Upper lobe of left lung (tissue), 6 donors: ENCODE results near the gene GPD2. TPM values are rescaled to one million over a fixed set of nuclear protein-coding genes. Genes with fewer than 3 reads are reported as not detected.

Experiments
- ATAC-seq, 2 donors: fragments of 200-7000 bp; cut with Tn5 transposase; one replicate each; pipeline ENCODE4 v1.9.1; 2022; ENCODE audit warnings: mild to moderate bottlenecking in 2 of 2, moderate library complexity in 2 of 2; ENCODE audit not compliant: low FRiP score in 2 of 2
- DNase-seq, 2 donors: peaks; one replicate each; pipeline ENCODE4 v3.0.0-alpha.2; 2019 to 2020
- H3K27ac ChIP-seq, 4 donors: fragments of 200-600 bp; sonication (generic); one replicate each; pipeline ENCODE4 v1.5.1; 2016 to 2019
- H3K27me3 ChIP-seq, 4 donors: fragments of 200-600 bp; sonication (generic); one replicate each; pipeline ENCODE4 v1.5.1; 2017 to 2019
- H3K36me3 ChIP-seq, 4 donors: fragments of 200-600 bp; sonication (generic); one replicate each; pipeline ENCODE4 v1.5.1; 2016 to 2019
- H3K4me1 ChIP-seq, 4 donors: fragments of 200-600 bp; sonication (generic); one replicate each; pipeline ENCODE4 v1.5.1; 2018 to 2019
- H3K4me3 ChIP-seq, 4 donors: fragments of 200-600 bp; sonication (generic); one replicate each; pipeline ENCODE4 v1.5.1; 2017 to 2019; ENCODE audit warnings: mild to moderate bottlenecking in 2 of 4, moderate library complexity in 1 of 4
- H3K9me3 ChIP-seq, 4 donors: fragments of 200-600 bp; sonication (generic); one replicate each; pipeline ENCODE4 v1.5.1; 2018 to 2019
- CTCF ChIP-seq, 6 experiments: fragments of 450-650 bp in 4 of 6; fragments of 200-600 bp in 2 of 6; sonication (generic) in 2 of 6; IDR thresholded peaks; one replicate each; pipeline ENCODE4 v1.5.1; 2016 to 2019; ENCODE audit warnings: antibody characterized with exemption in 6 of 6
- EP300 ChIP-seq, 4 donors: sonication (generic); formaldehyde crosslinking; IDR thresholded peaks; one replicate each; pipeline ENCODE4 v1.5.1; 2017; ENCODE audit warnings: antibody characterized with exemption in 4 of 4, control low read depth in 2 of 4
- POLR2A ChIP-seq, 4 donors: fragments of 450-650 bp; IDR thresholded peaks; one replicate each; pipeline ENCODE4 v1.5.1; 2016 to 2017; ENCODE audit warnings: antibody characterized with exemption in 4 of 4, mild to moderate bottlenecking in 2 of 4
- POLR2AphosphoS5 ChIP-seq, 2 donors: sonication (generic); formaldehyde crosslinking; IDR thresholded peaks; one replicate each; pipeline ENCODE4 v1.5.1; 2017; ENCODE audit warnings: antibody characterized with exemption in 2 of 2
- WGBS, 2 donors: methylation state at CpG; one replicate each; pipeline ENCODE4 v1.1.5; 2017 to 2018; 5-methylcytosine and 5-hydroxymethylcytosine counted together
- total RNA-seq, 6 donors: library from RNA; depleted of rRNA in 4 of 6; stranded (reverse); fragments of >200 nt in 4 of 6; gene quantifications; one replicate each; pipeline versions ENCODE4 v1.1.0 to v1.2.1, GENCODE V29; 2016 to 2021
- donor health status: DM: no; HTN: no; CAD: no; lungs with moderate emphysema.
- donor health status: DM: no; HTN: yes; CAD: no; lungs with severe emphysema.

The GPD2 gene
- total RNA-seq, 6 donors from 2014 or later: 37.6 to 142 (median 44.2) TPM

- ATAC-seq (no peak), DNase-seq (no peak)
- H3K27ac ChIP-seq: no peak overlapping the region
- no peaks in the 10 kb centered on the region for H3K36me3 ChIP-seq
- no peaks in the 10 kb centered on the region for H3K27me3 ChIP-seq
- no peaks in the 10 kb centered on the region for H3K9me3 ChIP-seq
- H3K4me1 ChIP-seq: peaks cover 0 to 16% (median 0%) of the 10 kb centered on the region in 4 donors
- 91 to 98% methylated on average over 2 of the region's 2 CpGs for WGBS, 2 donors
- H3K4me3 ChIP-seq: no peak overlapping the region
- TF ChIP-seq POLR2A (IDR thresholded peaks at IDR 0.05) (no peak), EP300 (IDR thresholded peaks at IDR 0.05) (no peak), POLR2AphosphoS5 (IDR thresholded peaks at IDR 0.05) (no peak), CTCF (IDR thresholded peaks at IDR 0.05) (no peak)
Observed at GRCh38 chr2:156538083-156538504, 101.9 kb downstream of the GPD2 start.

GRCh38 chr2:156539086-156539860 is 103.1 kb downstream of the GPD2 start:
- no peak for DNase-seq
- no peak for ATAC-seq
- TF ChIP-seq CTCF (IDR thresholded peaks at IDR 0.05): no peak
- TF ChIP-seq POLR2AphosphoS5 (IDR thresholded peaks at IDR 0.05): no peak
- no peak for TF ChIP-seq POLR2A (IDR thresholded peaks at IDR 0.05)
- no peak for TF ChIP-seq EP300 (IDR thresholded peaks at IDR 0.05)
- Histone ChIP-seq H3K36me3 (no peaks in the 10 kb centered on the region), H3K9me3 (no peaks in the 10 kb centered on the region), H3K4me3 (no peak overlapping the region), H3K4me1 (peaks cover 0 to 14% (median 0%) of the 10 kb centered on the region in 4 donors), H3K27ac (no peak overlapping the region), H3K27me3 (no peaks in the 10 kb centered on the region)
- WGBS, 2 donors: 79 to 92% methylated on average over 4 of the region's 4 CpGs

GRCh38 chr2:156540706-156541105 is 104.5 kb downstream of the GPD2 start:
- no peaks in the 10 kb centered on the region for H3K27me3 ChIP-seq
- H3K36me3 ChIP-seq: no peaks in the 10 kb centered on the region
- H3K27ac ChIP-seq: no peak overlapping the region
- TF ChIP-seq POLR2A (IDR thresholded peaks at IDR 0.05): no peak
- ATAC-seq (no peak), DNase-seq (no peak)
- no peaks in the 10 kb centered on the region for H3K9me3 ChIP-seq
- peaks cover 0 to 14% (median 0%) of the 10 kb centered on the region in 4 donors for H3K4me1 ChIP-seq
- no peak overlapping the region for H3K4me3 ChIP-seq
- WGBS, 2 donors: 66 to 67% methylated on average over 1 of the region's 1 CpG

- ATAC-seq: no peak
- H3K27ac ChIP-seq: no peak overlapping the region
Observed at GRCh38 chr2:156541229-156541628, 105.0 kb downstream of the GPD2 start.

GRCh38 chr2:156541706-156542105 is 105.5 kb downstream of the GPD2 start:
- DNase-seq (no peak), ATAC-seq (no peak)
- no peak for TF ChIP-seq POLR2AphosphoS5 (IDR thresholded peaks at IDR 0.05)
- no peak for TF ChIP-seq CTCF (IDR thresholded peaks at IDR 0.05)
- TF ChIP-seq EP300 (IDR thresholded peaks at IDR 0.05): no peak
- no peak for TF ChIP-seq POLR2A (IDR thresholded peaks at IDR 0.05)
- Histone ChIP-seq H3K27ac (no peak overlapping the region), H3K9me3 (no peaks in the 10 kb centered on the region), H3K36me3 (no peaks in the 10 kb centered on the region), H3K4me1 (peaks cover 0 to 14% (median 0%) of the 10 kb centered on the region in 4 donors), H3K27me3 (no peaks in the 10 kb centered on the region), H3K4me3 (no peak overlapping the region)
- 46 to 65% methylated on average over 2 of the region's 2 CpGs for WGBS, 2 donors

More at GRCh38 chr2:156541229-156541628, 105.0 kb downstream of the GPD2 start:
- H3K36me3 ChIP-seq: no peaks in the 10 kb centered on the region
- H3K4me1 ChIP-seq: peaks cover 0 to 14% (median 0%) of the 10 kb centered on the region in 4 donors
- H3K27me3 ChIP-seq: no peaks in the 10 kb centered on the region
- H3K9me3 ChIP-seq: no peaks in the 10 kb centered on the region
- no peak for TF ChIP-seq POLR2AphosphoS5 (IDR thresholded peaks at IDR 0.05)
- no peak for TF ChIP-seq EP300 (IDR thresholded peaks at IDR 0.05)
- TF ChIP-seq POLR2A (IDR thresholded peaks at IDR 0.05): no peak
- no peak for TF ChIP-seq CTCF (IDR thresholded peaks at IDR 0.05)
- no peak for DNase-seq
- H3K4me3 ChIP-seq: no peak overlapping the region
